ENCODE data around the gene ZBTB33. TPM values are rescaled to one million over a fixed set of nuclear protein-coding genes. Genes with fewer than 3 reads are reported as not detected.

Gene ZBTB33
- total and polyA plus RNA-seq, 12 donors: 1.9 to 34.8 (median 13.1) TPM

DNA sequence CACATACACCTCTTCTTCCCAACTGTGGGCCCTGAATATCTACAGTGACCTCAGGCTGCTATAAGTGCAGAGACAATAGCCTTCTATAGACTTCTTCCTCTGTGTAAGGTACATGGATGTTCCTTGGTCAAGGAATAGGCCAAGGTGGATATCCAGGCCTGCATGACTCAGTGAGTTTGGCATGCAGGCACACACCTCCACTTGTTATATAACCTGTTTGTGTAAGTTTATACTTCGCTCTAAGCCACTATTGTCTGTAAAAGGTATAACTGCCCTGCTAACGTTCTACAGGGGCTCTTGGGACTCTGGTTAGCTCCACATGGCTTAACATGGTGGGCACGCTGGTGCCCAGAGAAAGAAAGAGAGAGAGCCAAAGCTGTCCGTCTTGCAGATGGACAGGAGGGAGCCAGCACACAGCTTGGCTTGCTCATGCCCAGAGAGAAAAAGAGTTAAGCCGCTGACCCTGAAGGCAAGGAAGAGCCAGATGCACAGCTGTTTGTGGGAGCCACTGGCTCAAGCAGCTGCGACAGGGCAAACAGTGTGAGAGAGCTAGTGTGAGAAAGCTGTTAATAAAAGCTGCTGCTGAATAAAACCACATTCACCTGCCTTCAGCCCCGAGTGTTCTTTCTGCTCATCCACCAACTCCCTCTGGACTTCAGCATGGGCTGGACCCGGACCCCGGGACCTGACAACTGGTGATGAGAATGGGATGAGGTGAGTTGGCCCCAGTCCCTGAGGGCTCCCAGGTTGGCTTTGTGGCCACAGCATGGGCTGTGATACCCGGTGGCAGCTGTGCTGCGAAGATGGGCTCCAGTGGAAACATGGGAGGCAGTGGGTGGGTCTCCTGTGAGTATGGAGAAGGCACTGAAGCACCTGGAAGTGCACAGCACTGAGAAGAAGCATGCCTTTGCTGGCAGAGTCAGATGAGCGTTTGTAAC, 44.5 kb upstream of the ZBTB33 start:
- no peaks in the 10 kb centered on the region for H3K27me3 ChIP-seq
- WGBS, 4 donors: 70 to 89% (median 75%) methylated on average over 1 to 12 of the region's 12 CpGs
- no peaks in the 10 kb centered on the region for H3K36me3 ChIP-seq (replicated peaks in 1 of 2)
- no peak for TF ChIP-seq CTCF (IDR thresholded peaks at IDR 0.05)
- no peak for TF ChIP-seq POLR2A (IDR thresholded peaks at IDR 0.05)
- H3K27ac ChIP-seq: no peak overlapping the region
- no peaks in the 10 kb centered on the region for H3K9me3 ChIP-seq (replicated peaks in 1 of 3)
- intact Hi-C loops (cut with DNase I): no loop called here
- no peak for DNase-seq
- no peak overlapping the region for H3K4me3 ChIP-seq
- H3K4me1 ChIP-seq (replicated peaks in 1 of 2): no peaks in the 10 kb centered on the region

- 77 to 94% (median 83%) methylated on average over 5 to 8 of the region's 8 CpGs for WGBS, 4 donors
- no peak overlapping the region for H3K27ac ChIP-seq
- no peak for DNase-seq
These were observed 43.5 kb upstream of the ZBTB33 start for GRCh38 chrX:120207009-120207605.

DNA sequence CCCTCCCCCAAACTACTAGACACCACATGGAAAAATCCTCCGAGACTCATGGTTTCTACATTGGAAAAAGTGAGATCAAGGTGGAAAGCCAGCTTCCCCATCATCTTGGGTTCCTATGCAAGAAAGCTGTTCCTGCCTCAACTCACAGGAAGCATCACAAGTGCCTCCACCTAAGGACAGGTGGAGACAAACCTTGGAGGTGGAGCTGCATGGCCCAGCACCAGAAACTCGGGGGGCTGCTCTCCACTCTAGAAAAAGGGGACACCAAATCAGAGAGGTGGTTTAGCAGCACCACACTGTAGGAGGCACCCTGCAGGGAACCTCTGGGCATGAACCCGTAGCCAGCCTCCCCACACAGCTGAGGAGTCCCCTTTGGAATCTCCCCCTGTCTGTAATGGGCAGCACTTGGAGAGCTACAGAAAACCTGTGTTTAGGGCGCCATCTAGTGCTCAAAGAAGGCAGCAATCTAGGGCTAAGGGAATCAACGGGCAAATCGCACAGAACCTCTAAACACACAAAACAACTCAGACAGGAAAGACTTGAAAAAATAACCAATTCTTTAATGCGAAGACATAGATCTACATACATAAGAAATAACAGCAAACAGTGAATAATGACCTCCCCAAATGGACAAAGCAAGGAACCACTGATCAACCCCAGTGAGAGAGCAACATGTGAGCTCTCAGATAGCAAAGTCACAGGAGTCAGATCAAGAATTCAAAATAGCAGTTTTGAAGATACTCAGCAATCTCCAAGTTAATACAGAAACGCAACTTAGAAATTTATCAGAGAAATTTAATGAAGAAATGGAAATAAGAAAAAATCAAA, 37.0 kb upstream of the ZBTB33 start:
- peak; percentile 58 to 83 (median 68) for DNase-seq
- Histone ChIP-seq H3K36me3 (replicated peaks in 1 of 2) (no peaks in the 10 kb centered on the region), H3K4me1 (replicated peaks in 1 of 2) (no peaks in the 10 kb centered on the region), H3K4me3 (no peak overlapping the region), H3K27me3 (no peaks in the 10 kb centered on the region), H3K9me3 (replicated peaks in 1 of 3) (no peaks in the 10 kb centered on the region), H3K27ac (peak overlapping the region in 1 of 5 donors; percentile 25)
- TF ChIP-seq CTCF (IDR thresholded peaks at IDR 0.05): peak; percentile 57 to 72 (median 59)
- no peak for TF ChIP-seq POLR2A (IDR thresholded peaks at IDR 0.05)
- WGBS, 4 donors: 14 to 29% (median 28%) methylated on average over 5 to 8 of the region's 8 CpGs
- intact Hi-C loops (cut with DNase I): no loop called here

More at GRCh38 chrX:120207009-120207605, 43.5 kb upstream of the ZBTB33 start:
- TF ChIP-seq CTCF (IDR thresholded peaks at IDR 0.05): no peak
- no peak for TF ChIP-seq POLR2A (IDR thresholded peaks at IDR 0.05)
- Histone ChIP-seq H3K4me3 (no peak overlapping the region), H3K36me3 (replicated peaks in 1 of 2) (no peaks in the 10 kb centered on the region), H3K27me3 (no peaks in the 10 kb centered on the region), H3K9me3 (replicated peaks in 1 of 3) (no peaks in the 10 kb centered on the region), H3K4me1 (replicated peaks in 1 of 2) (no peaks in the 10 kb centered on the region)
- intact Hi-C loops (cut with DNase I): no loop called here

DNA sequence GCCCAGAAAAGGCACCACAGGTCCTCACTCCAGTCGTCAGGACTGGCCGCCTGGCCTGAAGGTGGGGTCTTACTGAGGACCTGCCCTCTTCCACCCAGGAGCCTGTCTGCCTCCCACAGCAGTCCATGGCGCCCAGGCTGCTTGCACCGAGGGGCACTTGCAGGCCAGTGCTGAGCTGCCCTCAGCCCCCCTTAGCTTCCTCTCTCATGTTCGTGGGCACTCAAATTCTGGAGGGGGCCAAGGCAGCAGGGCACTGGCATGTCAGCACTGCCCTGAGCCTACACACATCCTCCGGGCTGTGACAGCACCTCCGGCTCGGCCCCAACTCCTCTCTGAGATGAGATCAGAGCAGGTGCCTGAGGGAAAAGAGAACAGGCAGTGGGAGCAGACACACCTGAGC, 27.2 kb upstream of the ZBTB33 start:
- no peak for DNase-seq
- H3K36me3 ChIP-seq (replicated peaks in 1 of 2): no peaks in the 10 kb centered on the region
- no peaks in the 10 kb centered on the region for H3K9me3 ChIP-seq (replicated peaks in 1 of 3)
- no peak overlapping the region for H3K27ac ChIP-seq
- H3K4me3 ChIP-seq: no peak overlapping the region
- intact Hi-C loops (cut with DNase I): no loop called here
- H3K27me3 ChIP-seq: peaks cover 3% of the 10 kb centered on the region
- 83 to 94% (median 83%) methylated on average over 5 to 8 of the region's 8 CpGs; no CpG with 5 or more reads in 1 of the 4 donors for WGBS, 4 donors
- H3K4me1 ChIP-seq (replicated peaks in 1 of 2): no peaks in the 10 kb centered on the region
- TF ChIP-seq POLR2A (IDR thresholded peaks at IDR 0.05): no peak
- TF ChIP-seq CTCF (IDR thresholded peaks at IDR 0.05): no peak

All from adrenal gland (tissue), 12 donors.